ENCODE results near the gene UNC5B.

The UNC5B gene

GRCh38 chr10:71255550-71255807 is 43.1 kb downstream of the UNC5B start:
- DNase-seq (ENCODE audit: low read depth) = no peak

DNA sequence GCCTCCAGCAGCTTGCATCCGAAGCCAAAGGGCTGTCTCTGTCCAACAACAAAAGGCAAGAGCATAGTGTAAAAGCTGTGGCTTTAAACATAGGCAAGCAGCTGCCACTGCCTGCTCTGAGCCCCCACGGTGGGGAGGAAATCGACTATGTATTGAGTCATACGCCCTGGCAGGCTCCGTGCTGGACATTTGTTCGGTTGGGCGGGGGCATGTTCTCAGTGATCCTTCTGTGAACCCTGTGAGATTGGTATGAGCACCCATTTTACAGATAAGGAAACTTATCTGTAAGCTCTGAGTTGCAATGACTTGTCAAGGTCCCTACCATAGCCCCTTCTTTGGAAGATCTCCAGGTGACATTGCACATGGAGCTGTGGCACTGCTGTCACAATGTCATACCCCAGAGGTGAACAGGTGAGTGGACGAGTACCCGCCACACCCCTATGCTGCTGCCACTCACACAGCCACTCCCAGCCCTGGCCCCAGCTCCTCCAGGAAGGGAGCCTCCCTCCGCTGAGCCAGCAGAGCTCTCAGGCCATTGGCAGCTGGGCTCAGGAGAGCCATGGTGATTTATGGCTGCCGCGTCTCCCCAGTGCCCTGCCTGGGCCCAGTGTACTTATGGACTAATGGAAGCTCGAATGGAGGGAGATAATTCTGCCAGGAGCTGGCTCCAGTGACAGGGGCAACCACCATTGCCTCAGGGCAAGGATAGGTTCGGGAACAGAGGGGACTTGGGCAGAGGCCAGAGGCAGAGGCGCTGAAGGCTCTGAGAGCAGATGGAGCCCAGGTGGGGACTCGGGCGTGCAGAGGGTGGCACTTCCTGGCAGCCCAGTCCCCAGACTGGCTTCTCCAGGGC is 43.7 kb downstream of the UNC5B start:
- DNase-seq (ENCODE audit: low read depth) = no peak

GRCh38 chr10:71256661-71257318 is 44.4 kb downstream of the UNC5B start:
- no peak for DNase-seq (ENCODE audit: low read depth)

DNA sequence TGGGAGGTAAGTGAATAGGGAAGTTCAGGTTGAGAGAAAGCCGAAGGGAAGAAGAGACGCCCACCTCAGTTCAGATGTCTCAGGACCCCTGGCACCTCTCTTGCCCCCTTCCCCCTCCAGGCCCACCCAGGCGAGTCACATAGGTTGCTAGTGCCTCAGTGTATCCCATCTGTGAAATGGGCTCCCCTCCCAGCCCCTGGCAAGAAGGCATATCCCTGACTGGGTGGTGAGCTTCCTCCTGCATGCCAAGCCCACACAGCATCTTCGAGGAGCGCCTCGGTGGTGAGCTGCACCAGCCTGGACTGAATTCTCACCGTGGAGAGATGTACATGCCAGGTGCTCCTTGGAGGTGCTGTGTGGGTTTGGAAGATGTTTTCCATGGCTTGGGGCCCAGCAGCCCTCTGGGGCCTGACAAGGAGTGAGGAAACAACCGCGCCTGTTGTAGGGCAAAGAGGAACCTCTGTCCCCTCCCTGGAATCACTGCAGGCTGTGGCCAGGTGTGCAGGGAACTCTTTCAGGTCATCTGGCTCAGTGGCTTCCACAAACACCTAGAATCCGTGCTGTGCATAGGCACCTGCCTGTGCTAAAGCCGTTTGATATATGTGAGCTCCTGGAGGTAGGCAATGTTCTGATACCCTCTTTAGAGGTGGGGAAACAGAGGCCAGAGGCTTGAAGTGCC is 45.1 kb downstream of the UNC5B start:
- no peak for DNase-seq (ENCODE audit: low read depth)

- DNase-seq (ENCODE audit: low read depth) = no peak
Measured at GRCh38 chr10:71258046-71258445, 45.7 kb downstream of the UNC5B start.

DNA sequence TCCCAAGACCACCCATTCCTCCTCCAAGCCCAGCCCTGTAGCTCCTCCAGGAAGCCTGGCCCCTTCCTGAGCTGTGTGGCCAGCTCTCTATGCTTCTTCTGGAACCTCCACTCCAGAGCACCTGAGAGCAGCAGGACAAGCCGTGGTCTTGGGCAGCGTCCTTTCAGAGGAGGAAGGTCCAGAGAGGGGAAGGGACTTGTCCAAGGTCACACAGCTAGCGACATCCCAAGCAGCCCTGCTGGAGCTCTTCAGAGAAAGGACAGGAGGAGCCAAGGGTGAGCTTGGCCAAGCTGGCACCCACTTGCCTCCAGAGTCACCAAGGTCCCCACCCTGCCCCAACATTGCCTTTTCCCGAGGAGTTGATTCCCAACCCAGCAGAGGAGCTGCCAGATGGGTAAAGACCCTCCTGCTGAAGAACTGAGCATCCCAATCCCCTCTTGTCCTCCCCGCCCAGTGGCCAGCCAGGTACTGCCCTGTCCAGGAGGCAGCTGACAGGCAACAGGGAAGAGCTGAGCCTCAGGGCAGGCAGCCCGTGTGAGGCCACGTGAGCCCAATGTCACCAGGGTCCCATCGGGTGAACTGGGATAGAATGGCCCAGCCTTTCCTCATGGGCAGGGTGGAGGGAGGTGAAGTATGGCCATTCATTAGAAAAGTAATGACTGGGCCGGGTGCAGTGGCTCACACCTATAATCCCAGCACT is 46.2 kb downstream of the UNC5B start:
- no peak for DNase-seq (ENCODE audit: low read depth)

DNA sequence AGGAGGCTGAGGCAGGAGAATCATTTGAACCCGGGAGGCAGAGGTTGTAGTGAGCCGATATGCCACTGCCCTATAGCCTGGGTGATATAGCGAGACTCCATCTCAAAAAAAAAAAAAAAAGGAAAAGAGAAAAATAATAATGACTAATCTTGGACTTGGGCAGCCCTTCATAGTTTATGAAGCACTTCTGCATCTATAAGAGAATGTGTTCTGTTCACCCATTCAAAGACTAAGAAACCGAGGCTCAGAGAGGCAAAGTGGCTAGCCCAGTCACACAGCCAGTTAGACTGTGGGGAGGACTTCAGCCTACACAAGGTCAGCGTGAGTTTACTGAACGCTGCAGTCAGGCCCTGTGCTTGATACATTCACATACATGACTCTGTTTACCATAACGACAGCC is 46.9 kb downstream of the UNC5B start:
- no peak for DNase-seq (ENCODE audit: low read depth)

DNA sequence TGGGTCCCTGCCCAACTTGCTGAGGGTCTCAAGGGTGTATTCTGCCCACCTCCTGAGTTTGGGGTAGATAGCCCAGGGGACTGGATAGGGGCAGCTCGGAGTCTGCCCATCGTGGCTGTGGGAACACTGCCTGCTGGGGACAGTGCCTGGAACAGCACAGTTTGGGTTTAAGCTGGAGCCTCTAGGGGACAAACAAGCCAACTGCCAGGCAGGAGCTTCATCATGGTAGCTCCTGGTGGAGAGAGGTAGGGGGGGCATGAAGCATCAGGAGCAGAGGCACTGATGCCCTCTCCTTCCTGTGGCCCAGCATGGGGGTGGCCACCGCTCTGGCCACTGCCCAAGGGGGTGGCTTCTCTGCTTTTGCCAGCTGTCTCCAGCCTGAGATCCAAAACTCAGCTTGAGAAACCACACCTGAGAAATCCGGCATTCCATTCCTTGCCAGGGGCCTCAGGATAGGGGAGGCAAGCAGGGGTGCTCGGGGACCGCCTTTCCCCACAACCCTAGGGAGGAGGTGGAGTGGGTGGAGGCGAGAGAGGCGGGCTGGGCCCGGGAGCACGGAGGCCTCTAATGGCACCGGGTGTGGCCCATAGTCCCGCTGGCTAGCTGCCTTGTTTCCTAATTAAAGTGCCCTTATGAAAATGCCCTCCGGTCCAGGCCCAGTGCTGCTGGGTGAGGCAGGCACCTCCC is 47.6 kb downstream of the UNC5B start:
- no peak for DNase-seq (ENCODE audit: low read depth)

- DNase-seq (ENCODE audit: low read depth) = peak; percentile 63
Measured at GRCh38 chr10:71260622-71261325, 48.4 kb downstream of the UNC5B start.

DNA sequence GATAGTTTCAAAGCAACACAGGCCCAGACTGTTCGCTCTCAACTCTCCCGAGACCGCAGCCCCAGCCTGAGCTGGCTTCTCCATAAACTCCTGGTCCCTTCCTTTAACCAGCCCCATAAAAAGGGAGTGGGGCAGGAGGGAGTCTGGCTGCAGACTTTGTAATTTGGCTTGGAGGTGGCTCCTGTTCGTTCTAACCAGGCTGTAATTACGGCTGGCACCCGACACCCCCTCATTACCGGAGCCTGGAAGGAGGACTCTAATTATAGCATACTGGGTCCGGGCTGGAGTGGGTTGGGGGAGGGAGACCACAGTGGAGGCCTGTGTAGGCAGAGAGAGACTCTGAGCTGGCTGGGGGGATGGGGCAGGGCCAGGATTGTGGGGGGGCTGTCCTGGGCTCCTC is 49.7 kb downstream of the UNC5B start:
- no peak for DNase-seq (ENCODE audit: low read depth)

DNA sequence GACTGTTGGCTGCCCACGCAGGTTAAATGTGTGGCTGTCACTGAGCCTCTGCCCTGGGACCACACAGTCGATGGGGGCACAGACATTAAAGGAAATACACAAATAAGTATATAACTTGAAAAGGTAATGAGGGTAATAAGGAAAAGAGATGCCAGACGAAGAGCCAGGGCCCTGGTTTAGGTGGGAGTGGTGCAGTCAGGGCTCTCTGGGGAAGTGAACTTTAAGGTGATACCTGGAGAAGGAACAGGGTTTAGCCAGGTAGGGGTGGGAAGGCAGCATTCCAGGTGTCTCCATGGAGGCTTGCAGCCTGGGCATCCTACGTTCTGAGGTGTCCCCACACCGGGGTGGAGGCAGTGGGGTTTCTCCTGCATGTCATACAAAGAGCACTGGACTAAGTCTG is 50.4 kb downstream of the UNC5B start:
- DNase-seq (ENCODE audit: low read depth) = no peak

DNA sequence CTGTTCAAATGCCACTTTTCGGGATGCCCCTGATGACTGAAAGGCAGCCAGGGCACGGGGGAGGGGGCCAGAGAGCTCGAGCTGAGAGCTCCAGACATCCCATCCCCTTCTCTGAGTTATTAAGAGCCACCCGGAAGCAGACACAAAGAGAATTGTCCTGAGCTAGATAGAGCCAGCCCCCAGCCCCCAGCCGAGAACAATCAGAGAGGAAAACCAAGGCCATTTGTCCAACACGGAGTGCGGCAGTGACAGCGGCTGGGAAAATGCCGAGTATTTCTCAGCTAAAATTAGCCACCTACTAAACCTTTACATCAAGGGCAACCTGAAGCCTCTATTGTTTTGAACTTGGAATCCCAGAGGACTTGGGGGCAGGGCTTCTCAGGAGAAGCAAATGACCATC is 51.0 kb downstream of the UNC5B start:
- DNase-seq (ENCODE audit: low read depth) = no peak

DNA sequence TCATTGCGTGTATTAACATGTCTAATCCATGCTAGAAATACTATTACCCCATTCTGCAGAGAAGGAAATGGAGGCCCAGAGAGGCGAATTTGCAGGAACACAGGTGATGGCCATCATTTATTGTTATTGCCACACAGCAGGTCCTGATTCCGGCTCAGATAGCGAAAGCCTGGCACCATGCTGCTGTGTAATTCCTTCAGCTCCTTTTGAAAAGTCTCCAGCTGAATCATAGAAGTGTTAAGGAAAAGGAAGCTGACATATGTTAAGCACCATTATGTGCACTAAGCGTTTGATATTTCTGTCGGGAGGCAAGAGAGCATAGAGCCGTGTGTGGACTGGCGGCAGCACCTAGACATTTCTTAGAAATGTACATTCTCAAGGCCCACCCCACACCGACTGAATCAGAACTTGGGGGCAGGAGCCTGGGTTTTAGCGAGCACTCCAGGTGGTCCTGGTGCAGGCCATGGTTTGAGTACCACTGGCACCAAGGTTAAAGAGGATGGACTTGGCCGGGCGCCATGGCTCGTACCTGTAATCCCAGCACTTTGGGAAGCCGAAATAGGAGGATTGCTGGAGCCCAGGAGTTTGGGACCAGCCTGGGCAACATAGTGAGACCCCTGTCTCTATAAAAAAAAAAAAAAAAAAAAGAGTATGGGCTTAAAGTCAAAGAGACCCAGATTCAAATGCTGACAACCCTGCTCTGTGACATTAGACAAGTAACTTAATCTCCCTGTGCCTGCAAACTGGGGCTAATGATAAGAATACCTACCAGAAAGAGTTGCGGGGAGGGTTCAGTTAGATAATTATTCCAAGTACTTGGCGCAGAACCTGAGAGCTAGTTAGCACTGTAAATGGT is 52.2 kb downstream of the UNC5B start:
- no peak for DNase-seq (ENCODE audit: low read depth)

DNA sequence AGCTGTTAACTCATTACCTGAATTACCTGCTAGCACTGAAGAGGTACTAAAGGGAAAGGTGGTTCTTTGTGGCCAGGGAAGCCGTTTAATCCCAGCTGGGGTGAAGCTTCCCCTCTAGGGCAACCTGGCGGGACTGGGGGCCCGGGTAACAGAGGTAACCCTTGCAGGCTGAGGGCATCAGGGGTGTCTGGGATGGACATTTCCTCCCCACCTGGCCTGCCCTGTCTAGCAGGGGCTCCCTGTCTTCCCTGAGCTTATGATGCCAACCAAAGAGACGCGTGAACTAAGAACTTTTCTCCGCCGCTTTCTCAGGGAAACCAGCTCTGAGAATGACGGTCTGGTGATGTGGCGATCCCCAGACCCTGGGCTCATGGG is 52.8 kb downstream of the UNC5B start:
- no peak for DNase-seq (ENCODE audit: low read depth)

DNA sequence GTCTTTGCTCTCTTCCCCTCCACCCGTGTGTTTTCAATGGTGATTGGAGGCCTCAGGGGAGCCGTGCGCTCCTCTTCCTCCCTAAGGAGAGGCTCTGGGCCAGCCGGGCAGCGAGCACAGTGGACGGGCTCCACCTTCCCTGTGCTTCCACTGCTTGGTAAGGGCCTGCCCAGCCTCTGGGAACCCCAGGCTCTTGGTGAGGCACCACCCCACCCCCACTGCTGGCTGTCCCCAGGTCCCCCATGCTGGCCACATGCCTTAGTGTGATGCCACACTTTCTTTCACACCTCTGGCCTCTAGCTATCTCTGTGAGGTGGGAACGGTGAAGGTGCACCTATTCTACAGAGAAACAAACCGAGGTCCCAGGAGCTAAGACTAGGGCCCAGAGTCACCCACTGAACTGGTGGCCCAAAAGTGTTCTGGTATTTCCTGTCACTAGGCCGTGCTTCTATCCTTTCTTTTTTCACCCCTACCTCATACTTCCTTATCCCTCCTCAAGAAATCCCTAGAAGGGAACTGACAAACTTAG is 53.3 kb downstream of the UNC5B start:
- DNase-seq (ENCODE audit: low read depth) = no peak

DNA sequence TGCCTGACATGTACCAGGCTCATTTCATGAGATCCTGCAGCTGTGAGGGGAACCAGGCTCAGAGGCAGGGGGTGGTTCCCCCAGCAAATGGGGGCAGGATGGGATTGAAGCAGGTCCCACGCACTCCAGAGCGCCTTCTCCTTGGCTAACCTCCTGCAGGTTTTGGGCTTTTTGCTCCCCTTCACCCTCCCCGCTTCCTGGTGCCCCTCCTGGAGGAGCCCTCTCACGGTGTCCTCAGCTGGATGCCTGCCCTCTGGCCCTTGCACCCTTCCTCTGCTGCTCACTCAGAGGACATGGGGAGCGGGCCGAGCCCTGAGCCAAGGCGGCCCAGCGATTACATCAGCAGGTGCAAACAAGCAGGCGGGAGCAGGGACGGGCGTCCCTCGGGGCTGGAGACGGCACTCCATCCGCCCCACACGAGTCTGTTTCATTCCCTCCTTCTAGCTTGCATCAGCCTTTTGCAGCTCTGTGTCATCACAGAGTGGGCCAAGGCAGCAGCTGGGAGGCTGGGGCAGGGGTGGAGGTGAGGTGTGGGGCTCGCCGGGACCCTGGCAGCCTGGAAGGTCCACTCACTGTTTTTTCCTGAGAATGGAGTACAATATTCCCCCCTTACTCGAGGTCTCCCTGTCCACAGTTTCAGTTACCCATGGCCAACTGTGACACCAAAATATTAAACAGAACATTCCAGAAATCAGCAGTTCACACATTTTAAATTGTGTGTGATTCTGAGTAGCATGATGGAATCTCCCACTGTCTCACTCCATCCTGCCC is 54.0 kb downstream of the UNC5B start:
- DNase-seq (ENCODE audit: low read depth) = no peak

DNA sequence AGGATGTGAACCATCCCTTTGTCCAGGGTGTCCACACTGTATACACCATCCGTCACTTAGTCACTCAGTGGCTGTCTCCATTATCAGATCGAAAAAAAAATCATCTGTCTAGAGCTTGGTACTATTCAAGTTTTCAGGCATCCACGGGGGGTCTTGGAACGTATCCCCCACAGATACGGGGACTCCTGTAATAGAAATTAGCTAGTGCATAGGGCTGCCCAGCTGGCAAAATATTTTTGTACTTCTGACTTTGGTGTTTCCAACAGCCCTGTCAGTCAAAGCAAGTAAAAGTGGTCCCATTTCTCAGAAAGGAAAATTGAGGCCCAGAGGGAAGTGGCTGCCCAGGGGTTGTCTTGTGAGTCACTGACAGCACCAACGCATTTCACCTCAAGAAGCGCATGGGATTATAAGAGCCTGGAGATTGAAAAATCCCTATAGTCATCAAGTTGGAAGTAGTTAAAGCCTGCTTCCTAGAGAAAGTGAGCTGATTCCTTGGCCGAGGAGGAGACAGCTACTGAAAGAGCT is 54.6 kb downstream of the UNC5B start:
- DNase-seq (ENCODE audit: low read depth) = no peak

GRCh38 chr10:71267508-71268240 is 55.3 kb downstream of the UNC5B start:
- DNase-seq (ENCODE audit: low read depth) = no peak

DNA sequence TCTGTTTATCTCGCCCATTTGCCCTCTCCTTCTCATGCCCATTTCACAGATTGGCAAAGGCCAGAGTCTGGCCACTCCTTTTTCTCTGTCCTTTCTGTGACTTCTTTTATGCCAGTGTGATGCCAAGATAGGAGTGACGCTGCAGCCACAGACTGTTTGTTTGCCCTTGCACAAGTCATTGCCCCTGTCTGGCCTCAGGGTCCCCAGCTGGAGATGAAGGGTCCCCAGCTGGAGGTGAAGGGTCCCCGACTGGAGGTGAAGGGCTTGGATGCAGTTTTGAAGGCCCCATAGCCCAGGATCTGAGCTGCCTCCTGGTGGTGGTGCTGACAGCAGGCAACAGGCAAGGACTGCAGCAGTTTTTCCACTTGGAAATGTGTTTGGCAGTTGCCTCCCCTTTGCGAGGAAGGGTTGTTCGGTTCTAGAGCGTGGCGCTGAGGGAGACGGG is 55.9 kb downstream of the UNC5B start:
- no peak for DNase-seq (ENCODE audit: low read depth)

Data from non-pigmented ciliary epithelial cell (primary cell).